HG02623 (cell line): ENCODE data around the gene TLE6.
A peak's percentile ranks its signal among the peaks of the same experiment; 100 is the strongest.
"Not testable (repeated sequence)": the region's sequence is repeated elsewhere in the genome, so short reads cannot be mapped to it uniquely, and the experiment has no call there.

Source experiments
- ATAC-seq: cut with Tn5 transposase; IDR thresholded peaks from one replicate; pipeline ENCODE4 v1.9.1; 2021; ENCODE audit warnings: moderate library complexity; ENCODE audit not compliant: unreplicated experiment

Gene TLE6

GRCh38 chr19:2977001-2977745, at the start of gene TLE6:
Gene TLE6 (plus strand): TSS chr19:2977564. CDS start chr19:2978234, 670 bp downstream.
- ATAC-seq: peak; percentile 94

- no peak for ATAC-seq
Observed at GRCh38 chr19:2933490-2933910, 43.9 kb upstream of the TLE6 start.

- ATAC-seq: not testable (repeated sequence)
Observed at GRCh38 chr19:2935863-2936262, 41.5 kb upstream of the TLE6 start.

- ATAC-seq: no peak
Observed at GRCh38 chr19:2942928-2943640, 34.3 kb upstream of the TLE6 start.

- ATAC-seq: peak; percentile 3
Observed at GRCh38 chr19:2944403-2944774, 33.0 kb upstream of the TLE6 start.

GRCh38 chr19:2944775-2945574, 32.4 kb upstream of the TLE6 start, which contains the start of gene ZNF77:
Gene ZNF77 (minus strand): TSS chr19:2944971. CDS start chr19:2944840, 131 bp downstream.
- peak; percentile 97 for ATAC-seq

GRCh38 chr19:2945575-2946184, 31.7 kb upstream of the TLE6 start:
- ATAC-seq: no peak

- ATAC-seq: no peak
Observed at GRCh38 chr19:2949939-2950285, 27.5 kb upstream of the TLE6 start.

- ATAC-seq: peak; percentile 93
Observed at GRCh38 chr19:2950286-2951124, 26.9 kb upstream of the TLE6 start.

GRCh38 chr19:2952953-2953481, 24.3 kb upstream of the TLE6 start:
- no peak for ATAC-seq

- no peak for ATAC-seq
Observed at GRCh38 chr19:2957160-2957559, 20.2 kb upstream of the TLE6 start.

GRCh38 chr19:2960120-2960519, 17.2 kb upstream of the TLE6 start:
- ATAC-seq: no peak

GRCh38 chr19:2962018-2962670, 15.2 kb upstream of the TLE6 start:
- ATAC-seq: no peak

GRCh38 chr19:2963122-2963521, 14.2 kb upstream of the TLE6 start:
- ATAC-seq: no peak

GRCh38 chr19:2963631-2964030, 13.7 kb upstream of the TLE6 start:
- not testable (repeated sequence) for ATAC-seq

GRCh38 chr19:2964874-2965273, 12.5 kb upstream of the TLE6 start:
- no peak for ATAC-seq

GRCh38 chr19:2967972-2968371, 9.4 kb upstream of the TLE6 start:
- no peak for ATAC-seq

- ATAC-seq: no peak
Observed at GRCh38 chr19:2969104-2969504, 8.3 kb upstream of the TLE6 start.

GRCh38 chr19:2970201-2970835, 7.0 kb upstream of the TLE6 start:
- no peak for ATAC-seq
